Natural killer cell (primary cell): ENCODE data around the gene AGPAT3. TPM values are rescaled to one million over a fixed set of nuclear protein-coding genes. Genes with fewer than 3 reads are reported as not detected.
A peak's percentile ranks its signal among the peaks of the same experiment; 100 is the strongest.

Experiments
- ATAC-seq, 3 donors: fragments of 150-1000 bp in 2 of 3; fragments of 200-7000 bp in 1 of 3; cut with Tn5 transposase; 1 replicate in 1 of 3; 2 replicates in 2 of 3; pipeline ENCODE4 v1.10.0; 2021; ENCODE audit warnings: mild to moderate bottlenecking in 2 of 3, moderate library complexity in 2 of 3
- DNase-seq, 2 donors: peaks; one replicate each; pipeline versions ENCODE4 v3.0.0 to v3.0.0-alpha.2; 2013 to 2021; ENCODE audit warnings: mixed read lengths in 1 of 2
- H3K27ac ChIP-seq: one replicate; pipeline ENCODE4 v1.5.1; 2013; ENCODE audit warnings: mild to moderate bottlenecking, low read length
- H3K27me3 ChIP-seq: one replicate; pipeline ENCODE4 v1.6.1; 2013; ENCODE audit warnings: low read length; ENCODE audit not compliant: control insufficient read depth, insufficient read depth
- H3K36me3 ChIP-seq: one replicate; pipeline ENCODE4 v1.6.1; 2013; ENCODE audit warnings: low read length; ENCODE audit not compliant: control insufficient read depth, insufficient read depth
- H3K4me1 ChIP-seq: one replicate; pipeline ENCODE4 v1.6.1; 2013; ENCODE audit warnings: low read length; ENCODE audit not compliant: control insufficient read depth, insufficient read depth
- H3K4me3 ChIP-seq: one replicate; pipeline ENCODE4 v1.5.1; 2013; ENCODE audit warnings: low read length
- H3K9me3 ChIP-seq: one replicate; pipeline ENCODE4 v1.6.1; 2013; ENCODE audit warnings: low read length; ENCODE audit not compliant: control insufficient read depth, insufficient read depth
- H3K27ac Mint-ChIP-seq, 2 donors: one replicate each; pipeline ENCODE4 v1.8.0; 2022; ENCODE audit warnings: mild to moderate bottlenecking in 2 of 2, mixed read lengths in 2 of 2, moderate library complexity in 1 of 2
- H3K27me3 Mint-ChIP-seq, 2 donors: one replicate each; pipeline ENCODE4 v1.8.0; 2022; ENCODE audit warnings: low read depth in 2 of 2, mixed read lengths in 2 of 2
- H3K36me3 Mint-ChIP-seq: one replicate; pipeline ENCODE4 v1.8.0; 2022; ENCODE audit warnings: mixed read lengths
- H3K4me1 Mint-ChIP-seq, 2 donors: one replicate each; pipeline ENCODE4 v1.8.0; 2022; ENCODE audit warnings: mixed read lengths in 2 of 2
- H3K4me3 Mint-ChIP-seq: one replicate; pipeline ENCODE4 v1.8.0; 2022; ENCODE audit warnings: mild to moderate bottlenecking, moderate library complexity, mixed read lengths
- H3K9me3 Mint-ChIP-seq, 2 donors: one replicate each; pipeline ENCODE4 v1.8.0; 2022; ENCODE audit warnings: mixed read lengths in 2 of 2
- WGBS: methylation state at CpG from one replicate; pipeline ENCODE4 v1.1.7; 2013; ENCODE audit warnings: missing lambda C conversion rate; ENCODE audit not compliant: insufficient coverage; 5-methylcytosine and 5-hydroxymethylcytosine counted together
- intact Hi-C: fragments of 100-400 bp; cut with micrococcal nuclease; formaldehyde crosslinking; loops from one replicate; pipeline ENCODE4 v1.14.2; 2022
- total RNA-seq, 4 donors: library from RNA; stranded (reverse); fragments of 120-200 nt in 1 of 4; gene quantifications; one replicate each; pipeline versions ENCODE4 v1.2.3 to v1.2.4, GENCODE V29; 2013 to 2022
- TF ChIP-seq, protein P1 (sequence below): fragments of 200-600 bp; IDR thresholded peaks from one replicate; pipeline ENCODE4 v1.8.0; 2022; ENCODE audit warnings: antibody characterized with exemption

AGPAT3 gene
- total RNA-seq, 3 donors from 2014 or later (not counting 1 experiment from before 2014, with no cell fraction given), result 39.5 to 45.7 (median 42.3) TPM

GRCh38 chr21:43868461-43868860, 3.4 kb downstream of the AGPAT3 start:
- intact Hi-C loops, result loop anchor here (5.0 kb wide), 1 partner anchor 49 kb away; no protein-coding TSS in a partner anchor
- DNase-seq, result no peak
- H3K27me3 Mint-ChIP-seq, result no peaks in the 10 kb centered on the region
- Histone ChIP-seq H3K9me3 (no peaks in the 10 kb centered on the region), H3K4me1 (peaks cover 27% of the 10 kb centered on the region), H3K27me3 (no peaks in the 10 kb centered on the region), H3K4me3 (no peak overlapping the region), H3K27ac (no peak overlapping the region), H3K36me3 (no peaks in the 10 kb centered on the region)
- peaks cover 29 to 44% of the 10 kb centered on the region in 2 donors for H3K4me1 Mint-ChIP-seq
- 94% methylated on average over 6 of the region's 6 CpGs for WGBS
- H3K4me3 Mint-ChIP-seq, result peak overlapping the region; percentile 54
- no peaks in the 10 kb centered on the region for H3K9me3 Mint-ChIP-seq
- H3K27ac Mint-ChIP-seq, result peak overlapping the region in 1 of 2 donors; percentile 40
- no peaks in the 10 kb centered on the region for H3K36me3 Mint-ChIP-seq
- no peak for ATAC-seq
- TF ChIP-seq, protein P1, sequence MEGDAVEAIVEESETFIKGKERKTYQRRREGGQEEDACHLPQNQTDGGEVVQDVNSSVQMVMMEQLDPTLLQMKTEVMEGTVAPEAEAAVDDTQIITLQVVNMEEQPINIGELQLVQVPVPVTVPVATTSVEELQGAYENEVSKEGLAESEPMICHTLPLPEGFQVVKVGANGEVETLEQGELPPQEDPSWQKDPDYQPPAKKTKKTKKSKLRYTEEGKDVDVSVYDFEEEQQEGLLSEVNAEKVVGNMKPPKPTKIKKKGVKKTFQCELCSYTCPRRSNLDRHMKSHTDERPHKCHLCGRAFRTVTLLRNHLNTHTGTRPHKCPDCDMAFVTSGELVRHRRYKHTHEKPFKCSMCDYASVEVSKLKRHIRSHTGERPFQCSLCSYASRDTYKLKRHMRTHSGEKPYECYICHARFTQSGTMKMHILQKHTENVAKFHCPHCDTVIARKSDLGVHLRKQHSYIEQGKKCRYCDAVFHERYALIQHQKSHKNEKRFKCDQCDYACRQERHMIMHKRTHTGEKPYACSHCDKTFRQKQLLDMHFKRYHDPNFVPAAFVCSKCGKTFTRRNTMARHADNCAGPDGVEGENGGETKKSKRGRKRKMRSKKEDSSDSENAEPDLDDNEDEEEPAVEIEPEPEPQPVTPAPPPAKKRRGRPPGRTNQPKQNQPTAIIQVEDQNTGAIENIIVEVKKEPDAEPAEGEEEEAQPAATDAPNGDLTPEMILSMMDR, result no peak

DNA sequence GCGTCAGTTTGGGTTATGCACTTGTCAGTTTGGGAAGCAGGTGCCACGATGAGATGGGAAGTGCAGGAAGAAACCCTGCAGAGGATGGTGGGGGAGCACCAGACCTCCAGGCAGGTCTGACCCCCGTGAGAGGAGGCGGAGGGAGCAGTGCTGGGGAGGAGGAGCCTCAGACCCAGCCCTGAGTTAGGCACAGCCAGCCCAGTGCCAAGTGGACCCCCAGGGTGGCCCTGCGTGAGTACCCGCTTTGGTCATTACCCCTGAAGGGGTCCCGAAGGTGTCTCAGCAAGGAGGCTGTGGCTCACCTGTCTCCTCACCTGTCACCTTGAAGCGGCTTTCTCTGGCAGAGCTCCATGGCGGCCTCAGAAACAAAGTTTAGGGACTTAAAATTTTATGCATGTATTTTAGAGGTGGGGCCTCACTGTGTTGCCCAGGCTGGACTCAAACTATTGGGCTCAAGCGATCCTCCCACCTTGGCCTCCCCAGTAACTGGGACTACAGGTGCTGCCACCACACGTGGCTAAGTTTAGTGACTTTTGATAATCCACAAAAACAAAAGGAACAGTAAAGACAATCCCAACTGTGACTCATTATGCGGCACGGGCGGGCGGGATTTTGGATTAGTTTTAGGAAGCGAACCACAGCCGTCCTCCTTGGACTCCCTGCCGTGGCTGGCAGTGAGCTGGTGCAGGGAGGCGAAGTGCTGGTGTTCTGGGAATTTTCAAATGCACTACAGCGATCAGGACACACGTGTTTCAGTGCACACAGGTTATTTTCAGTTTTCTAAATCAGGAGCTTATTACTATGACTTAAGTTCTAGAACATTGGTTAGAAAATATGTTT, 4.7 kb downstream of the AGPAT3 start:
- DNase-seq (no peak), ATAC-seq (no peak)
- Histone ChIP-seq H3K4me3 (no peak overlapping the region), H3K27ac (no peak overlapping the region), H3K9me3 (no peaks in the 10 kb centered on the region), H3K27me3 (no peaks in the 10 kb centered on the region), H3K4me1 (peaks cover 21% of the 10 kb centered on the region), H3K36me3 (no peaks in the 10 kb centered on the region)
- H3K9me3 Mint-ChIP-seq, result no peaks in the 10 kb centered on the region
- H3K36me3 Mint-ChIP-seq, result no peaks in the 10 kb centered on the region
- TF ChIP-seq, protein P1, result no peak
- intact Hi-C loops, result loop anchor here (5.0 kb wide), 1 partner anchor 48 kb away; no protein-coding TSS in a partner anchor
- no peaks in the 10 kb centered on the region for H3K27me3 Mint-ChIP-seq
- H3K4me1 Mint-ChIP-seq, result peaks cover 29 to 49% of the 10 kb centered on the region in 2 donors
- no peak overlapping the region for H3K4me3 Mint-ChIP-seq
- 93% methylated on average over 21 of the region's 21 CpGs for WGBS
- no peak overlapping the region for H3K27ac Mint-ChIP-seq

DNA sequence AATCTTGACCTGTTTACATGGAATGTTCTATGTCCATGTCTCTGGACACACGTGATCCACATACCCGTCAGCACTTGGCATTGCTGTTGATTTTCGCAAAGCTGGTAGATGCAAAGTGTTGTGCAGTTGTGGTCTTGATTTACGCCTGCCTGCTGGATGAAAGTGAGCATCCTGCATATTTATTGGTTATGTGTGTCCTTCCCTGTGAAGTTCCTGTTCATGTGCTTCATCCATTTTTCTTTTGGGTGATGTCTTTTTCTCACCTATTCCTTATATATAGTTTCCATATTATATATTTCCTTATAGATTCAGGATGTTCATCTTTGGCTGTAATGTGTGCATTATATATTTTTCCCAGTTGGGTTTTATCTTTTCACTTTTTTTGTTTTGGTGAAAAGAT, 6.5 kb downstream of the AGPAT3 start:
- H3K27ac ChIP-seq, result no peak overlapping the region
- Mint-ChIP-seq H3K36me3 (no peaks in the 10 kb centered on the region), H3K4me1 (peaks cover 29 to 43% of the 10 kb centered on the region in 2 donors), H3K27me3 (no peaks in the 10 kb centered on the region), H3K9me3 (peaks cover 0 to 3% of the 10 kb centered on the region in 2 donors), H3K4me3 (no peak overlapping the region), H3K27ac (no peak overlapping the region)
- H3K9me3 ChIP-seq, result no peaks in the 10 kb centered on the region
- no peaks in the 10 kb centered on the region for H3K36me3 ChIP-seq
- H3K4me3 ChIP-seq, result no peak overlapping the region
- no peak for DNase-seq
- no peaks in the 10 kb centered on the region for H3K27me3 ChIP-seq
- TF ChIP-seq, protein P1, result no peak
- intact Hi-C loops, result no loop called here
- WGBS, result 99% methylated on average over 4 of the region's 4 CpGs
- ATAC-seq, result no peak
- H3K4me1 ChIP-seq, result peaks cover 17% of the 10 kb centered on the region
